Measurements from ENCODE around the gene PRKX. TPM values are rescaled to one million over a fixed set of nuclear protein-coding genes. Genes with fewer than 3 reads are reported as not detected.
"Not testable (repeated sequence)": the region's sequence is repeated elsewhere in the genome, so short reads cannot be mapped to it uniquely, and the experiment has no call there.

PRKX gene
- total and polyA plus RNA-seq, 12 donors = 1.7 to 10.1 (median 2.8) TPM

DNA sequence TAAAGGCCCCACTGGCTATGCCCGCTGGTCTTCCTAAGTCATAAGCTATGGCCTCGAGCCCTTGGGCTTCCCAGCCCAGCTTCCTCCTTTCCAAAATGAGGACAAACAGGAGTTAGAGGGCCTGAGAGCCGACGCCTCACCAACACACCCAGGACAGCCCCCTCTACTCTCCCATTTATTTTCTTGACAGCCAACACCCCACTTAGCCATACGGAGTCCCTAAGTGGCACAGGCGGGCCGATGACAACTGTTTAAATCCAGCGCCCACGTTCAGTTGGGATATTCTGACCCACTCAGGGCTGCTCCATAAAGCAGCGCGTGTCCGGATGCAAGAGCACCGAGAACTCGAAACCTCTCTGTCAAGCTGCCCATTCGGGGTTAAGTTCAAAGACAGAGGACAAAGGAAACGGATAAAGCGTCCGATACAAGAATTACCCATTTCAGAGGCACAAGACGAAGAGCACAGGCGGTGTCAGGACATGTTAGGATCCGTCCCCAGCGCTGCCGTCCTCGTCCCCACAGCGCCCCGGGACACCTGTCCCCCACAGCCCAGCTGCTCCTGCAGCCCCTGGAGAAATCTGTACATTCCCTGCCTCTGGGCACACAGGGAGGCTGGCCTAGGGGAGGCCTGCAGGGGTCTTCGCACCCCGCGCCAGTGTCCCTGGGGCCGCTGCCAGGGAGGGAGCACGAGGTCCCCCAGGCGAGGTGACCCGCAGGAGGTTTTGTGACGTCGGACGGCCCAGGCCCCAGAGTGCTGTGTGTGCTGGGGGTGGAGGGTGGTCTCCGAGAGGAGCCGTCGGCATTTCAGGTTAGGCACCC lies 1.2 kb downstream of the PRKX start:
- Histone ChIP-seq H3K27me3 (peaks cover 0 to 20% (median 0%) of the 10 kb centered on the region in 7 donors), H3K4me3 (peak overlapping the region; percentile 63 to 82 (median 68)), H3K36me3 (no peaks in the 10 kb centered on the region), H3K27ac (peak overlapping the region; percentile 75 to 90 (median 82)), H3K4me1 (peaks cover 0 to 9% (median 0%) of the 10 kb centered on the region in 9 donors), H3K9me3 (no peaks in the 10 kb centered on the region)
- intact Hi-C loops (cut with DNase I) = loop anchor here in 2 of 10 donors (10.0 kb wide), 3 partner anchors 47 to 103 kb away; no protein-coding TSS in a partner anchor
- DNase-seq (peak in 1 of 2 donors; percentile 30), ATAC-seq (peak in 7 of 8 donors; percentile 17 to 79 (median 58))
- TF ChIP-seq, protein P1, sequence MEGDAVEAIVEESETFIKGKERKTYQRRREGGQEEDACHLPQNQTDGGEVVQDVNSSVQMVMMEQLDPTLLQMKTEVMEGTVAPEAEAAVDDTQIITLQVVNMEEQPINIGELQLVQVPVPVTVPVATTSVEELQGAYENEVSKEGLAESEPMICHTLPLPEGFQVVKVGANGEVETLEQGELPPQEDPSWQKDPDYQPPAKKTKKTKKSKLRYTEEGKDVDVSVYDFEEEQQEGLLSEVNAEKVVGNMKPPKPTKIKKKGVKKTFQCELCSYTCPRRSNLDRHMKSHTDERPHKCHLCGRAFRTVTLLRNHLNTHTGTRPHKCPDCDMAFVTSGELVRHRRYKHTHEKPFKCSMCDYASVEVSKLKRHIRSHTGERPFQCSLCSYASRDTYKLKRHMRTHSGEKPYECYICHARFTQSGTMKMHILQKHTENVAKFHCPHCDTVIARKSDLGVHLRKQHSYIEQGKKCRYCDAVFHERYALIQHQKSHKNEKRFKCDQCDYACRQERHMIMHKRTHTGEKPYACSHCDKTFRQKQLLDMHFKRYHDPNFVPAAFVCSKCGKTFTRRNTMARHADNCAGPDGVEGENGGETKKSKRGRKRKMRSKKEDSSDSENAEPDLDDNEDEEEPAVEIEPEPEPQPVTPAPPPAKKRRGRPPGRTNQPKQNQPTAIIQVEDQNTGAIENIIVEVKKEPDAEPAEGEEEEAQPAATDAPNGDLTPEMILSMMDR (IDR thresholded peaks at IDR 0.05) = no peak
- WGBS, 2 donors = 8 to 15% methylated on average over 27 to 39 of the region's 39 CpGs

DNA sequence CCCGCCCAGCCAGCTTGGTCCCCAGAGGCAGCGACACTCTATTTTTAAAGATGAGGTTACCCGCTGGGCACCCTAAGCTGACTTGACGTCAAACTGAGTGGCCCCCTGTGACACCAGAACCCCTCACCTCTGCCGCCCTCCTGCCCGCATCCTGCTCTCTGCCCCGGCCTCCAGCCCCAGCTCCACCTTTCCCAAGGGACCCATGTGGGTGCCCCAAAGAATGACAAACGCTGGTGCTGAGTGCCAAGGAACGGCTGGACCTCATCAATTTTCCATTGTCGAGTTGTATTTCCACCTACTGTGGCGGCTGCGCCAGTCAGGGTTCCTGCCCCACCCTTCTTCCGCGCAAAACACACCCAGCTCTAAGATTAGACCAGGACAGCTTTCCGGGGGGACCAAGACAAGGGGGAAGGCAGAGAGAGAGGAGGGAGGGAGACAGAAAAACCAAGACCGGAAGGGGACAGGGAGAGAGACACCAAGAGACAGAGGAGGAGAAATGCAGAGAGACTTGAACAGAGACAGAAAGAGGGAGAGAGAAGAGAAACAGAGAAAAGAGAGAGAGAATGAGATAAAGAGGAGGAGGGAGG lies 2.0 kb downstream of the PRKX start:
- peak overlapping the region; percentile 75 to 90 (median 82) for H3K27ac ChIP-seq

DNA sequence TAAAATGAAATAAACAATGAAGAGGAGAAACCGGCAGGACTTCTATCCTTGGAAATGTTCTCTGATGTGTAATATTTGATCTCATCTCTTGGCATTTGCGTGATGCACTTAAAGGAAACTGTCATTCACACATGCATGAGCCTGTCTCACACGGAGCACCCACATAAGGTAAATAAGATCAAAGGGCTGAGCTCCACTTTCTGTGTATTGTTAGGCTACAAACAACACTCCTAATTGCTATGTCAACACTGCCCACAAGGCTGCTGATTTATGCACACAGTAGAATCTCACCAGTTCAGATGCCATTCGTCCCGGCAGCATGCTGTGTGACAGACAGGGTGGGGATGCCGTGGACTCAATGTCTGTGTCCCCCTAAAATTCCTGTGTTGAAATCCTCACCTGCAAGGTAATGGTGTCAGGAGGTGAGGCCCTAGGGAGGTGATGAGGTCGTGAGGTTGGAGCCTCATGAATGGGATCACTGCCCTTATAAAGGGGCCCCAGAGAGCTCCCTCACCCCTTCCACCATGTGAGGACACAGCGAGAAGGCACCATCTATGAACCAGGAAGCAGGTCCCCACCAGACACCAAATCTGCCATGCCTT lies 5.7 kb downstream of the PRKX start:
- intact Hi-C loops (cut with DNase I) = loop anchor here in 1 of 10 donors (10.0 kb wide), 1 partner anchor 53 kb away; no protein-coding TSS in a partner anchor
- not testable (repeated sequence) for H3K4me3 ChIP-seq, H3K9me3 ChIP-seq, H3K4me1 ChIP-seq, H3K27ac ChIP-seq, ATAC-seq, H3K27me3 ChIP-seq, H3K36me3 ChIP-seq, DNase-seq
- 80 to 86% methylated on average over 7 to 8 of the region's 8 CpGs for WGBS, 2 donors

More for the DNA sequence above, 2.0 kb downstream of the PRKX start:
- Histone ChIP-seq H3K36me3 (no peaks in the 10 kb centered on the region), H3K27me3 (peaks cover 0 to 20% (median 0%) of the 10 kb centered on the region in 7 donors), H3K9me3 (no peaks in the 10 kb centered on the region), H3K4me1 (peaks cover 0 to 9% (median 0%) of the 10 kb centered on the region in 9 donors), H3K4me3 (peak overlapping the region; percentile 63 to 82 (median 68))
- DNase-seq (peak; percentile 18 to 33), ATAC-seq (peak in 7 of 8 donors; percentile 42 to 83 (median 76))
- WGBS, 2 donors = 32% methylated on average over 16 of the region's 16 CpGs
- TF ChIP-seq, protein P1 (IDR thresholded peaks at IDR 0.05) = no peak
- intact Hi-C loops (cut with DNase I) = loop anchor here in 2 of 10 donors (10.0 kb wide), 3 partner anchors 47 to 103 kb away; no protein-coding TSS in a partner anchor

DNA sequence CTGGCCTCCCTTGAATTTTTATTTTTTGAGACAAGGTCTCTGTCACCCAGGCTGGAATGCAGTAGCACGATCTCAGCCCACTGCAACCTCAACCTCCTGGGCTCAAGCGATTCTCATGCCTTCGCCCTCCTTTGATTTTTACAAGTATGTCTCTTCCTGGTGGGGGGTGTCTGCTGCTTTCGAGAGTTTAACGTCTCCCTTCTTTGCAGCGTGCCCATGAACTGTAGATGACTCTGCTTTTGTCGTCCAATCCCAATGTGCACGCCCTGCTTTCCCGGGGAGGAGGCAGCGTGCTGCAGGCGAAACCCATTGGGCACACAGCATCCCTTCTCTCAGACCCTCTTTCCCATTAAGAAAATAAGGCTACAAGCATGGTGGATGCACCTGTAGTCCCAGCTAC lies 7.0 kb downstream of the PRKX start:
- DNase-seq (no peak), ATAC-seq (no peak)
- H3K36me3 ChIP-seq = peaks cover 0 to 4% (median 0%) of the 10 kb centered on the region in 9 donors
- H3K4me1 ChIP-seq = peaks cover 0 to 12% (median 0%) of the 10 kb centered on the region in 9 donors
- intact Hi-C loops (cut with DNase I) = loop anchor here in 1 of 10 donors (10.0 kb wide), 1 partner anchor 52 kb away; no protein-coding TSS in a partner anchor
- no peak overlapping the region for H3K27ac ChIP-seq
- TF ChIP-seq, protein P1 (IDR thresholded peaks at IDR 0.05) = no peak
- WGBS, 2 donors = 94% methylated on average over 11 of the region's 11 CpGs
- no peaks in the 10 kb centered on the region for H3K9me3 ChIP-seq
- no peak overlapping the region for H3K4me3 ChIP-seq
- no peaks in the 10 kb centered on the region for H3K27me3 ChIP-seq

DNA sequence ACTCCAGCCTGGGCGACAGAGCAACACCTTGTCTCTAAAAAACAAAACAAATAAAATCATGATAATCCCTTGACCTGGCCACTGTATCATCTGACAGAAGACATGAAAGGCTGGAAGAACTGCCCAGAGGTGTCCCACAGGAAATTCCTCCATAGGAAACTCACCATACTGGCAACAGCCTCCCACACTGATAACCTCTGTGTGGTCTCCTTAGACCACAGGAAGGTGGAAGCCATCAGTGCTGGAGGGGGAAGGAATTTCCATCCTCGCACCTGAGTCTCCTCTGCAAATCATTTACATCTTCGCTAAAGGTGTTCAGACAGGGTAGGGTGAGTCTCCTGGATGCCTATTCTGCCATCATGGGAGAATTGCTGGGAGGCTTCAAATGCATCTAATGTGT lies 10.2 kb downstream of the PRKX start:
- DNase-seq, H3K9me3 ChIP-seq, H3K4me3 ChIP-seq, ATAC-seq, H3K36me3 ChIP-seq, H3K27me3 ChIP-seq, H3K27ac ChIP-seq: not testable (repeated sequence)
- WGBS, 2 donors = 84 to 91% methylated on average over 3 of the region's 3 CpGs
- intact Hi-C loops (cut with DNase I) = loop anchor here in 1 of 10 donors (10.0 kb wide), 1 partner anchor 48 kb away; no protein-coding TSS in a partner anchor
- peaks cover 0 to 29% (median 3%) of the 10 kb centered on the region in 9 donors for H3K4me1 ChIP-seq

DNA sequence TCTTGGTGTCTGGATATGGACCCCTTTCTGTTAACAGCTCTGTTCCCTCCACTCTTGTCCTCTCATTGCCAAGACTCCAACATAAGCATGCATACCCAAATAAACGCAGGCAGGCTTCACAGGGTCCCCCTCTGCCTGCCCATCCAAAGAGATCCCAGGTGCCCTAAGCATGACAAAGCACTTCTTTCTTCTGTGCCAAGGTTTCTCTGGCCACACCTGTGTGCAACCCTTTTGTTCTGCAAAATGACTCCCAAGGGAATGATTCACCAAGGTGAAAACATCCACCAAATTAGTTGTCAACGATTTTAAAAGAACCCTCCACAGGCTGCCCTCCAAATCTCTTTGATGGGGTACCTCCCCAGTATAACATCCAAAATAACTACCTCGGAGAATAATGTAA lies 11.4 kb downstream of the PRKX start:
- not testable (repeated sequence) for H3K9me3 ChIP-seq, ATAC-seq, H3K27me3 ChIP-seq, H3K36me3 ChIP-seq, DNase-seq, H3K27ac ChIP-seq, H3K4me3 ChIP-seq
- WGBS, 2 donors = 54 to 68% methylated on average over 3 of the region's 3 CpGs
- intact Hi-C loops (cut with DNase I) = loop anchor here in 1 of 10 donors (10.0 kb wide), 1 partner anchor 47 kb away; no protein-coding TSS in a partner anchor
- H3K4me1 ChIP-seq = peaks cover 0 to 40% (median 3%) of the 10 kb centered on the region in 9 donors

DNA sequence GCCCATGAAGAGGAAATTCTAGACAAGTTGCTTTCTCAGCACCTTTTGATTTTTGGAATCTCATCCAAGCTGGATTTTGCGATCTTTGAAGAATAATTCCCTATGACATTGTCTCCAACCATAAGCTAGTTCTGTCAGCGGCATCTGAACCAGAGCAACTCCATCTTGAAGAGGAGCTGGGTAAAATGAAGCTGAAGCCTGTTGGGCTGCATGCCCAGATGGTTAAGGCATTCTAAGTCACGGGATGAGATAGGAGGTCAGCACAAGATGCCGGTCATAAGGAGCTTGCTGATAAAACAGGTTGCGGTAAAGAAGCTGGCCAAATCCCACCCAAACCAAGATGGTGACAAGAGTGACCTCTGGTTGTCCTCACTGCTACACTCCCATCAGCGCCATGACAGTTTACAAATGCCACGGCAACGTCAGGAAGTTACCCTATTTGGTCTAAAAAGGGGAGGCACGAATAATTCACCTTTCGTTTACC lies 12.0 kb downstream of the PRKX start:
- not testable (repeated sequence) for H3K4me3 ChIP-seq, H3K9me3 ChIP-seq, H3K27me3 ChIP-seq, DNase-seq, ATAC-seq, H3K36me3 ChIP-seq, H3K27ac ChIP-seq
- intact Hi-C loops (cut with DNase I) = loop anchor here in 1 of 10 donors (10.0 kb wide), 1 partner anchor 47 kb away; no protein-coding TSS in a partner anchor
- WGBS, 2 donors = 85 to 89% methylated on average over 10 of the region's 10 CpGs
- peaks cover 0 to 44% (median 3%) of the 10 kb centered on the region in 9 donors for H3K4me1 ChIP-seq

Data from heart right ventricle (tissue), 16 donors.